Neural progenitor cell (in vitro differentiated cells): ENCODE data around the gene TSHZ3. TPM values are rescaled to one million over a fixed set of nuclear protein-coding genes. Genes with fewer than 3 reads are reported as not detected.

Experiments
- DNase-seq: peaks from one replicate; pipeline ENCODE4 v3.0.0-alpha.2; 2016; ENCODE audit warnings: low spot score
- H2AFZ ChIP-seq: fragments of 200-600 bp; sonication (generic); replicated peaks from 2 replicates; pipeline ENCODE4 v1.6.1; 2016; ENCODE audit warnings: antibody characterized with exemption
- H3F3A ChIP-seq: fragments of 200-600 bp; sonication (generic); 2 replicates; pipeline ENCODE4 v1.6.1; 2016; ENCODE audit warnings: antibody characterized with exemption, low read depth
- H3K27ac ChIP-seq: fragments of 200-600 bp; sonication (generic); 2 replicates; pipeline ENCODE4 v1.5.1; 2016; ENCODE audit warnings: mild to moderate bottlenecking
- H3K27me3 ChIP-seq: fragments of 200-600 bp; sonication (generic); 2 replicates; pipeline ENCODE4 v1.6.1; 2016; ENCODE audit warnings: mild to moderate bottlenecking, moderate library complexity
- H3K36me3 ChIP-seq: fragments of 200-600 bp; sonication (generic); 2 replicates; pipeline ENCODE4 v1.5.1; 2016
- H3K4me1 ChIP-seq: fragments of 200-600 bp; sonication (generic); 2 replicates; pipeline ENCODE4 v1.6.1; 2016; ENCODE audit warnings: mixed run types
- H3K4me2 ChIP-seq: fragments of 200-600 bp; sonication (generic); 2 replicates; pipeline ENCODE4 v1.6.1; 2016
- H3K4me3 ChIP-seq: fragments of 200-600 bp; sonication (generic); 2 replicates; pipeline ENCODE4 v1.5.1; 2016
- H3K79me2 ChIP-seq: fragments of 200-600 bp; sonication (generic); 2 replicates; pipeline ENCODE4 v1.6.1; 2016; ENCODE audit warnings: low read depth
- H3K9ac ChIP-seq: fragments of 200-600 bp; sonication (generic); 2 replicates; pipeline ENCODE4 v1.6.1; 2016
- H3K9me3 ChIP-seq: fragments of 200-600 bp; sonication (generic); 2 replicates; pipeline ENCODE4 v1.5.1; 2016; ENCODE audit warnings: low read depth
- H4K20me1 ChIP-seq: fragments of 200-600 bp; sonication (generic); 2 replicates; pipeline ENCODE4 v1.6.1; 2016; ENCODE audit warnings: low read depth
- H3K27ac Mint-ChIP-seq: 3 replicates; pipeline ENCODE4 v1.8.0; 2021; ENCODE audit warnings: mixed read lengths
- H3K27me3 Mint-ChIP-seq: 2 replicates; pipeline ENCODE4 v1.8.0; 2022; ENCODE audit warnings: low read depth, mild to moderate bottlenecking, inconsistent platforms, moderate library complexity, mixed read lengths; ENCODE audit not compliant: insufficient read depth
- H3K36me3 Mint-ChIP-seq: 3 replicates; pipeline ENCODE4 v1.8.0; 2021; ENCODE audit warnings: mixed read lengths
- H3K4me1 Mint-ChIP-seq: 3 replicates; pipeline ENCODE4 v1.8.0; 2021; ENCODE audit warnings: mixed read lengths
- H3K4me3 Mint-ChIP-seq: 3 replicates; pipeline ENCODE4 v1.8.0; 2021; ENCODE audit warnings: mild to moderate bottlenecking, moderate library complexity, mixed read lengths
- H3K9me3 Mint-ChIP-seq: 3 replicates; pipeline ENCODE4 v1.8.0; 2020; ENCODE audit warnings: mixed read lengths
- EZH2 ChIP-seq: fragments of 200-600 bp; sonication (generic); IDR thresholded peaks from 2 replicates; pipeline ENCODE4 v1.6.1; 2017; ENCODE audit warnings: antibody characterized with exemption, mild to moderate bottlenecking, moderate library complexity
- EZH2phosphoT487 ChIP-seq: fragments of 200-600 bp; sonication (generic); IDR thresholded peaks from 2 replicates; pipeline ENCODE4 v1.6.1; 2017; ENCODE audit warnings: antibody characterized with exemption
- total RNA-seq: library from RNA; depleted of rRNA; stranded (reverse); fragments of >200 nt; gene quantifications from 2 replicates; pipeline ENCODE4 v1.2.3, GENCODE V29; 2015; ENCODE audit warnings: low replicate concordance
- TF ChIP-seq, protein P1 (sequence below): fragments of 200-600 bp; sonication (generic); IDR thresholded peaks from 2 replicates; pipeline ENCODE4 v1.5.1; 2017; ENCODE audit warnings: antibody characterized with exemption, mild to moderate bottlenecking

The TSHZ3 gene
- total RNA-seq, 1 donor from 2014 or later = 0.60 TPM

DNA sequence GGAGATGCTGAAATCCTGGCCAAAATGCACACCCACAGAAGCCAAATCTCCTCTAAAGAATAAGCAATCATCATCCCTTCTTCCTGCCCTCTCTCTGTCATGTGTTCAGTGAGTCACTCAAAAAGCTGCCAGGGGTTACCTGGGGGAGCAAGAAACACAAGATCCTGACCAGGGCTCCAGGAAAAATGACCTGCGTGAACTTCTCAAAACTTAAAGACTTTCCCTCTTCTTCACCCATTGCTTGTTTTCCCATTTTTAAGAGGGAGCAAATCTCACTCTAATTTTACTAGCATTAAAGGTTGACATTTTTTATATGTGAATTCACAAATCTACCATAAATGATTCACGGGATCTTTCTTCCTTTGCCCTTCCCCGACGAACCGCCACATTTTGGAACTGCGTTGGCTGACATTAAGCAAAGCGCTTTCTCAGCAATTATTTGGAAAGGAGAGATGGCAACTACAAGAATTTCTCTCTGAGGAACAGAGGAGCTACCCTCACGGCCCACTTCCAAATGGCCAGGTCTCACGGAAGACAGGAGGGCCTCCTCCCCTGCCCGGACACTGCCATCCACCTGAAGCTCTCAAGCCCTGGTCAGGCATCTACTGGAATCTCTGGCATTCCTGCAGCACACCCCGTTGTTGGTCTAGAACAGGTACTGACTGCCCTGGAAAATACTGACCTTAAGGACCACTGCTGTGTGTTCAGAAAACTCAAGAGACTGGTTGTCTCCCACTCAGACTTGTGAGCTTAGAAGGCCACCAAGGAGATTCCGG, 14.2 kb downstream of the TSHZ3 start:
- H3K27me3 Mint-ChIP-seq = peaks cover 6% of the 10 kb centered on the region
- H3K4me3 ChIP-seq = no peak overlapping the region
- H3K27ac ChIP-seq = no peak overlapping the region
- H3K9me3 ChIP-seq = no peaks in the 10 kb centered on the region
- H3K79me2 ChIP-seq = no peaks in the 10 kb centered on the region
- no peak overlapping the region for H3K4me2 ChIP-seq
- H3K4me3 Mint-ChIP-seq = no peak overlapping the region
- peaks cover 32% of the 10 kb centered on the region for H3K4me1 Mint-ChIP-seq
- H2AFZ ChIP-seq = no peak overlapping the region
- H3K27me3 ChIP-seq = no peaks in the 10 kb centered on the region
- no peaks in the 10 kb centered on the region for H3K36me3 Mint-ChIP-seq
- no peaks in the 10 kb centered on the region for H3F3A ChIP-seq
- TF ChIP-seq EZH2phosphoT487 (no peak), EZH2 (no peak)
- TF ChIP-seq, protein P1, sequence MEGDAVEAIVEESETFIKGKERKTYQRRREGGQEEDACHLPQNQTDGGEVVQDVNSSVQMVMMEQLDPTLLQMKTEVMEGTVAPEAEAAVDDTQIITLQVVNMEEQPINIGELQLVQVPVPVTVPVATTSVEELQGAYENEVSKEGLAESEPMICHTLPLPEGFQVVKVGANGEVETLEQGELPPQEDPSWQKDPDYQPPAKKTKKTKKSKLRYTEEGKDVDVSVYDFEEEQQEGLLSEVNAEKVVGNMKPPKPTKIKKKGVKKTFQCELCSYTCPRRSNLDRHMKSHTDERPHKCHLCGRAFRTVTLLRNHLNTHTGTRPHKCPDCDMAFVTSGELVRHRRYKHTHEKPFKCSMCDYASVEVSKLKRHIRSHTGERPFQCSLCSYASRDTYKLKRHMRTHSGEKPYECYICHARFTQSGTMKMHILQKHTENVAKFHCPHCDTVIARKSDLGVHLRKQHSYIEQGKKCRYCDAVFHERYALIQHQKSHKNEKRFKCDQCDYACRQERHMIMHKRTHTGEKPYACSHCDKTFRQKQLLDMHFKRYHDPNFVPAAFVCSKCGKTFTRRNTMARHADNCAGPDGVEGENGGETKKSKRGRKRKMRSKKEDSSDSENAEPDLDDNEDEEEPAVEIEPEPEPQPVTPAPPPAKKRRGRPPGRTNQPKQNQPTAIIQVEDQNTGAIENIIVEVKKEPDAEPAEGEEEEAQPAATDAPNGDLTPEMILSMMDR = no peak
- no peak overlapping the region for H3K27ac Mint-ChIP-seq
- no peaks in the 10 kb centered on the region for H4K20me1 ChIP-seq
- peaks cover 8% of the 10 kb centered on the region for H3K4me1 ChIP-seq
- no peaks in the 10 kb centered on the region for H3K9me3 Mint-ChIP-seq
- no peak for DNase-seq
- H3K36me3 ChIP-seq = no peaks in the 10 kb centered on the region
- H3K9ac ChIP-seq = no peak overlapping the region

DNA sequence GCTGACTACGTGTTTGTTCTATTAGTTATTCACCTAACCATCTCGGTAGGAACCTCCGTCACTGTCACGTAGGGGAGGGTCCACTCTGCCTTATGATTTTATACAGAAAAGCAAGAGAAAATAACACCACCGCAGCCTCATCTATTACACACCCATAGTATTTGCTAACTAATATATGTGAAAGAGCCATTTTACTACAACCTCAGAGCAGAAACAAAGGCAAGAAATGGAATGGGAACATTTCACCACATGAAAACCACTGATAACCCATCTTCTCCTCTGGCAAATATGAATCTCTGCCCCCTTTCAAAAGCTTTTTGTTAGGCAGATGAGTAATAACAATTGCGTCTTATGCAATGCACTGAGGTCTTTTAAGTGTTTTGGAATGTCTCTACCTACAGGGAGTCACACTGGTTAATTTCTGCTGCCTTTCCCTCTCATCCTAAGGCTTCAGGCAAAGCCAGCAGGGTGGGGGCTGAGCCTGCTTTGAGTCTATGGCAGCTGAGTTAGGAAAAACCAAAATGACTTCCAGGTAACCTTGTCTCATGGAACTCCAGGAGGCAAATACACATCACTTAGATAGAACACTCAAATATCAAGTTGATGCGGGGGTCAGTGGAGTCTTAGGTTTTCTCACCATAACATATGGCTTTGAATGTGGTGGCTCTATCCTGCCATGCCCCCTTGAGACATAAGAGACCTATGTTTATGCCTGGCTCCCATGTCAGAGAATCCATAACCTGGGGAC, 15.0 kb downstream of the TSHZ3 start:
- Histone ChIP-seq H3F3A (no peaks in the 10 kb centered on the region), H3K4me1 (peaks cover 8% of the 10 kb centered on the region), H3K27ac (no peak overlapping the region), H3K4me2 (no peak overlapping the region), H2AFZ (no peak overlapping the region), H3K36me3 (no peaks in the 10 kb centered on the region), H3K27me3 (no peaks in the 10 kb centered on the region), H3K4me3 (no peak overlapping the region), H3K9me3 (no peaks in the 10 kb centered on the region), H4K20me1 (no peaks in the 10 kb centered on the region), H3K79me2 (no peaks in the 10 kb centered on the region), H3K9ac (no peak overlapping the region)
- DNase-seq = no peak
- Mint-ChIP-seq H3K4me1 (peaks cover 26% of the 10 kb centered on the region), H3K4me3 (no peak overlapping the region), H3K36me3 (no peaks in the 10 kb centered on the region), H3K27ac (no peak overlapping the region), H3K27me3 (peaks cover 6% of the 10 kb centered on the region), H3K9me3 (no peaks in the 10 kb centered on the region)
- no peak for TF ChIP-seq EZH2phosphoT487
- TF ChIP-seq EZH2 = no peak
- TF ChIP-seq, protein P1 = no peak

DNA sequence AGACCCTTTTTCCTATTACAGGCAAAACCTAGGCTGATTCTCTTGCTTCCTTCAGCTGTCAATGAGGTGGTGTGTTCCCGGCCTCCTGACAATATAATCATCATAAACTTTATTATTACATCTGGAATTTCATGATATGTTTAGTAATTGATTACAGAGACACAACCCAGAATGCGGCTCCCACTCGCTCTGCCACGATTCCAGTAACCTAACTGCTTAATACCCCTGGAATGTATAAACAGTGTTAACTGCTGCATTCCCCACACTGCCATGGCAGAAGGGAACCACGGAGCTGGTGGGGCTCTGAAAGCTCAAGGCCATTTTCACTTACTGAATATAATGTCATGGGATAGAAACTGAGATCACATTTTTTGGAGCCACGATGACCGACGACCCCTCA, 17.1 kb downstream of the TSHZ3 start:
- H3K9me3 ChIP-seq = no peaks in the 10 kb centered on the region
- TF ChIP-seq, protein P1 = no peak
- no peak for TF ChIP-seq EZH2phosphoT487
- no peak for TF ChIP-seq EZH2
- no peaks in the 10 kb centered on the region for H3K27me3 ChIP-seq
- no peaks in the 10 kb centered on the region for H3F3A ChIP-seq
- Mint-ChIP-seq H3K4me3 (no peak overlapping the region), H3K27me3 (peaks cover 3% of the 10 kb centered on the region), H3K27ac (no peak overlapping the region), H3K9me3 (no peaks in the 10 kb centered on the region), H3K36me3 (no peaks in the 10 kb centered on the region), H3K4me1 (peaks cover 7% of the 10 kb centered on the region)
- no peak overlapping the region for H3K27ac ChIP-seq
- no peaks in the 10 kb centered on the region for H3K36me3 ChIP-seq
- no peak overlapping the region for H2AFZ ChIP-seq
- no peaks in the 10 kb centered on the region for H3K79me2 ChIP-seq
- no peaks in the 10 kb centered on the region for H3K4me1 ChIP-seq
- no peaks in the 10 kb centered on the region for H4K20me1 ChIP-seq
- no peak overlapping the region for H3K9ac ChIP-seq
- no peak overlapping the region for H3K4me3 ChIP-seq
- no peak overlapping the region for H3K4me2 ChIP-seq
- no peak for DNase-seq
